ENCODE measurements around the gene C17orf107.

DNA sequence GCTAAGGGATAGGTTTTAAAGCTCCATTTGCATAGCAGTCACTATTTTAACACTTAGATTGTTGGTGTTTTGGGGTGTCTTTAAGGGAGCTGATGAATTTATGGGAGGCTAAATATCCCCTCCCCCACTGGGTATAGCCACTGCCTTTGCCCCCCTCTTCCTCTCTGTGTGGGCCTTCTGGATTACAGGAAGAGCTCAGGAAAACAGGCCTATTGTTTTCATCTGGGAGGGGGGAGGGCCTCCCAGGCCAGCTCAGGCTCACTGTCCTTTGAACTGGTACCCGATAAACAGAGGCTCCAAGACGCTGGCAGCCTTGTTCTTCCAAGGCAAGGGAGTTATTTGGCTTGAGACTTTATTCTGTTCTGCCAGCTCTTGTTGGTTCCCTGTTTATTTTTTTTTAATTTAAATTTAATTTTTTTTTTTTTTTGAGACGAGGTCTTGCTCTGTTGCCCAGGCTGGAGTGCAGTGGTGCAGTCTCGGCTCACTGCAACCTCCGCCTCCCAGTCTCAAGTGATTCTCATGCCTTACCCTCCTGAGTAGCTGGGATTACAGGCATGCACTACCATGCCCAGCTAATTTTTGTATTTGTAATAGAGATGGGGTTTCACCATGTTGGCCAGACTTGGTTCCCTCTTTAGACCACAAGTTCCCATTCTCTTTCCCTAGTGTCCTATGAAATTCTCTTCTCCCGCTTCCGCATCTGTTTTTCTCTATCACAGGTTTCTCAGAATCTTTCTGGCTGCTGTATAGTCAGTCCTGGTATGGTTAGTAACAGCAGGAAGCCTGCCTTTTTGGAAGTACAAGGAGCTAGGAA is 41.1 kb upstream of the C17orf107 start:
- no peak for TF ChIP-seq GATA2 (IDR thresholded peaks at IDR 0.05; ENCODE audit: low read depth, low read length)
- no peak for TF ChIP-seq GATA3 (IDR thresholded peaks at IDR 0.05; ENCODE audit: low read depth, low read length)
